Stimulated activated CD4-positive, alpha-beta T cell treated with anti-CD3 and anti-CD28 coated beads, Interleukin-2, amount 100 ng/mL, for 24 hours (primary cell): ENCODE results near the gene HAND1.

Experiments
- DNase-seq, 2 donors: peaks; one replicate each; pipeline ENCODE4 v3.0.0-alpha.2; 2020

The HAND1 gene

DNA sequence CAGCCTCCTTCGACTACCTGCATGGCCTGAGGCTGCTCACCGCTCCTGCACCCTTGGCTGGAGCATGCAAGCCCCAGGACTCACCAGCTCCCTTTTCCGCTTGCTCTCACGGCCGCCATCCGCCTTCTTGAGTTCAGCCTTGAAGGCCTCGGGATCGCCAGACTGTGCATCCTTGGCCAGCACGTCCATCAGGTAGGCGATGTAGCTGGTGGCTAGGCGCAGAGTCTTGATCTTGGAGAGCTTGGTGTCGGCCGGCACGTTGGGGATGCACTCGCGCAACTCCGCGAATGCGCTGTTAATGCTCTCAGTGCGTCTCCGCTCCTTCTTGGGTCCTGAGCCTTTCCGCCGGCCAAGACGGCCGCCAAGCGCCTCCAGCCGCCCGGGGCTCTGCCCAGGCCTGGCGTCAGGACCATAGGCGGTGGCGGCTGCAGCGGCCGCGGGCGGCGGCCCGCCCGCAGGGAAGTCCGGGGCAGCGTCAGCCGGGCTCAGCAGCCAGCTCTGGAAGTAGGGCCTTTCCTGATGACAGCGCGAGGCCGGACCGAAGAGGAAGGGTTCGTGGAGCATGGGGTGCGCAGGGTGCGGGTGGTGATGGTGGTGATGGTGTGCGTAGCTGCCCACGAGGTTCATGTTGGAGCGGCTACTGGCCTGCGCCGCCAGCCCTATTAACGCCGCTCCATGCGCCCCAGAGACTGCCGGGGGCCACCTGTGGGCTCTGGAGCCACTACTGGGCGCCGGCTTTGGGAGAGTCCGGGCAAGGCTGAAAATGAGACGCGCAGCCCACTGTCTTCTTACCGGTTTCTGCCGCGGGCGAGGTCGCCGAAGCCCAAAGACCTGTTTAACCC, 424 bp downstream of the HAND1 start:
- DNase-seq = no peak

DNA sequence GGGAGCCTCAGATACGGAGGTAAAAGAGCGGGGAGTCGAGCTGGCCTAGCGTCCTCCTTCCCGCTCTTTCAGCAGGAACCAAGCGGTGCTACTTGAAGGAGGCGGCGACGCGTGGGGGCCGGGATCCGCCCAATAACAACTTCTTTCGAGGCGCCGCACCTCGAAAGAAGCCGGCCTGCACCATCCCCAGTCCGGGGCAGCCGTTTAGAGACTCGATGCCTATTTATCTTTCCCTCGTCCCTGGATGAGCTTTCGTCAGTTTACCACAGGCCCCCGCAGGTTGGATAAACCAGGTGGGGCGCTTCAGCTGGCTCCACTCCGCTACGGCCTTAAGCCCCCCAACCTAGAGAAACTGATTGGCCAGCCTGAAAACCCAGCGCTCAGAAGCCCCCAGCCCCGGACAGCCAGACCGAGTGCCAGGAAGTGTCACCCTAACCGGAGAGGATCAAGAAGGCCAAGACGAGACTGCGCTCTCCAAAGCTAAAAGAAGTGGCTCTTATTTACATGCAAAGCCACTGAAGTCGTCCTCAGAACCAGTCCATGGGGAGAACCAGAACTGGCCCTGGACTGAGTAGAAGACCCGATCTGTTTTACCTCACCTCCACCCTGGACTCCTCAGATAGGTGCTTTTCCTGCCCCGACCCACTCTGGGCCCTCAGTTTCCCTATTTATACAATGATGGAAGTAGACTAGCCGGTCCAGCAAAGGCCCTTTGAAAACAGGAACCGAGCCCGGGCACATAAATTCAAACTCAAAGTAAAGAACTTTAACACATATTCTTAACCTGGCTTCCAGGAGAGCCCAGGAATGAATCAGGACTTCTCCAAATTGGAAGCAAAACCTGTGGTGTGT, 1.4 kb downstream of the HAND1 start:
- no peak for DNase-seq

- no peak for DNase-seq
Measured at GRCh38 chr5:154475591-154476353, 2.3 kb downstream of the HAND1 start.

DNA sequence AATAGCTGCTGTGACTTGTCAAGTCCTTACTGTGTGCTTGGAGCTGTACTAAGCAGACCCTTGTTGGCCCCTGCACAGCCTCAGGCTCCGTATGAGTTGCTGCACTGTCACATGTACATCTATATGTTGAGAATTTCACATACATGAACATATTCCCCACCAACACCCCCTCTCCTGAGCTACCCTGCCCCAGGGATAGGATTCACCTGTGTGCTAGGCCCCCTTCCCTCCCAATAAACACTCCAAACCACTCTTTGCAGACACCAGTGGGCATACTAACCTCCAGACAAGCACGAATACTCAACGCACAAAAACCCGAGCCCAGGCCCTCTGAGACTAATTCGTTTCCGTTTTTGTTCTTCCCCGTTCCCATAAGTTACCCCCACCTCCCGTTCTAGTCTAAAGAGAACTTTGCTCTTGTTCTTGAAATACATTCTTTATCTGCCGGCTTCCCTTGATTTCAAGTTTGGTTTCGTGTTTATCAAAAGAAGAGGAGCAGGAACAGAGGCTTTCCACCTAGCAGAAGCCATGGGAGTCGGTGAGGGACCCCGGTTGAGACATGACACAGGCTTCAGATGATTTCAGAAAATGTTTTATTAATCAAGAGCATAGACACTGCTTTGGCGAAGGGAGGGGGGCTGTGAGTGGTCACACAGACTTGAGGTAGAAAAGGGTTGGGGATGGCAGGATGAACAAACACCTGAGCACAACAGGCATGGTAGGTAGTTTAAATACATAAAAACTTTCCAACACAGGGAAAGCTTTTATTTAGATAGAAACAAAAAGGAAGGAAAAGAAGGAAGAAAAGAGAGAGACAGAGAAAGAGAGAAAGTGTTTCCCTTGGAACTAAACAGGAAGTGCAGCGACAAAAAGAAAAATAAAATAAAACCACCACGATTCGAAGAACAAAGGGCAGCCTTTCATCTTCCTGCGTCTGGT, 3.4 kb downstream of the HAND1 start:
- no peak for DNase-seq

DNA sequence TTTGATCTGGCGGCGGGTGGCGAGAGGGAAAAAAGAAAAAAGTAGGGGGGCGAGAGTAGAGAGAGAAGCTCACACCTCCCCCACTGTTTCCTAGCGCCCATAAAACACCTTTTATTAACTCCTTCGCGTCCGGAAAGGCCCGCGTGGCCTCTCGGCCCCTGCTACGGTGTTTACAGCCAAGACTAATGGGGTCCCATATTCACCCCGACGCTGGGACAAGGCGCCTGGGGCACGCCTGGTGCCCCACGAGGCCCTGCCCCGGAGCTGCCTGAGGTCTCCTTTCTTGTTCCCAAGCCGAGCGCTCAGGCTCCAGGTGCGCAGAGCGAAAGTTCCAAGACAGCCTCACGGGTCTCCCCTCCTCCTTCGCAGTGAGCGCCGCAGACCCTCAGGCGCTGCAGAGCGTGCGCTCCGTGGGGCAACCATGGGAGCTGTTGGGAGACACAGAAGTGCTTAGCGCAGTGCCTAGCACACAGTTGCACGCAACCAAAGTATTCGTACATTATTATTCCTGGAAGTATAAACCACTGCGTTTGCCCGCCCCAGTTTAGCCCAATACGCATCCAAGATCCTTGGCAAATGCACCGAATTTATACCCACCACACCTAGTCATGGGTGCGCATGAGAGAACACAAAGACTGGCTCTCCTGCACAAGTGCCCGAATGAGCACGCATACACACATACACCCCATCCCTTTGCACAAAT, 4.3 kb downstream of the HAND1 start:
- no peak for DNase-seq

GRCh38 chr5:154472871-154473580, 5.0 kb downstream of the HAND1 start:
- DNase-seq = no peak

- no peak for DNase-seq
Measured at GRCh38 chr5:154470947-154471870, 6.8 kb downstream of the HAND1 start.

- DNase-seq = no peak
Measured at GRCh38 chr5:154470137-154470536, 7.9 kb downstream of the HAND1 start.

GRCh38 chr5:154467655-154468354, 10.2 kb downstream of the HAND1 start:
- DNase-seq = peak; percentile 86 to 88

- DNase-seq = no peak
Measured at GRCh38 chr5:154466671-154467070, 11.4 kb downstream of the HAND1 start.

GRCh38 chr5:154466147-154466546, 11.9 kb downstream of the HAND1 start:
- no peak for DNase-seq

- no peak for DNase-seq
Measured at GRCh38 chr5:154465169-154465568, 12.9 kb downstream of the HAND1 start.

- no peak for DNase-seq
Measured at GRCh38 chr5:154464438-154464837, 13.6 kb downstream of the HAND1 start.

- no peak for DNase-seq
Measured at GRCh38 chr5:154461531-154461930, 16.5 kb downstream of the HAND1 start.

GRCh38 chr5:154460172-154460571, 17.9 kb downstream of the HAND1 start:
- no peak for DNase-seq

DNA sequence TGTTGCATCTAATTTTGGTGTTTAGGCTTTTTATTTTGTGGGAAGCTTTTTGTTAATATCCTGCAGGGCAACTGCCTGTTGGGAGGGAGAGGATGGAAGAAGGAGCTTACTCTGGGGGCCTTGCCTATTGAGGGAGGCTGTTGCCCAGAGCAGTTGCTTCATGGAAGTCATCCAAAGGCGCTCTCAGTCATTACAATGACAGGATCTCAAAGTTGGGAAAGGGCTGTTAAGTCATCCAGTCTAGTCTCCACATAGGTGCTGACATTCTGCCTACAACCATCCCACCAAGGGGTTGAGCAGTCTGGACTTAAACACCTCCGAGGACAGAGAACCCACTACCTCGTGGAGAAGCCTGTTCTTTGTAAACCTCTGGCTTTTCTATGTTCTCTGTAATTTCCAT, 19.0 kb downstream of the HAND1 start:
- no peak for DNase-seq

DNA sequence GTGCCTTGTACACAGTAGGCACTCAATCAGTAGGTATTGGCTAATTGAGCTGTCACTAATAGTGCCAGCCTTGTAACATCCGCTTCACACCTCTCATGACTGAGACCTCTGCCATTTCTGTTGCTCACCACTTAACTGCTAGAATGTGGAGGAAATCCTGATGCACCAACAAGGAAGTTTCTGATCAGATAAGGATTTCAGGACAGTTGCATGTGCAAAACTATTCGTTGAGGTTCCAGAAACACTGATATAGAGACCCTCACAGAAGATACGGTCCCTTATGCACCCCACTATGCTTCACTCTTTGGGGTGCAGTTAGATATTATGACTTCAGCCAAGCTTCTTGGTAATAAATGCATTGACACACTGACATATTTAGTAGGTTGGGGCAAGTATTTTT, 21.5 kb downstream of the HAND1 start:
- no peak for DNase-seq

GRCh38 chr5:154455585-154455984, 22.4 kb downstream of the HAND1 start:
- DNase-seq = no peak

DNA sequence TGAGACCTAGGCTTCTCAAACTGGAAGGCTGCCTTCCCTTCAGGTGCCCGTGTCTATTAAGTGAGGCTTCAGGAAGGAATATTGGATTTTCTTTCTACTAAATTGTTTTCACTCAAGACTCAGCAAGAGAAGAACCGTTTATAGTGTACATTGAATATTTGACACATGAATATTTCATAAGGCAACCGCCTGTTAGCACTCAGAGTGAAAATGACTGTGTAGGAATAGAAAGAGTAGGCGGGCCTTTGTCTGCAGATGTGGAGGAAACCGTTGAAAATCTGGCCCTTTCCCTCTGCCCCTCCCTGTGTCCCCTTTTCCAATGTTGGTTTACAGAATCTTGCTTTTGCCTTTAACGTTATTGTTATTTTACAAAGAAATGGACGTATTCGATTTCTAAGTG, 26.1 kb downstream of the HAND1 start:
- no peak for DNase-seq
